Panc1 (cell line): ENCODE measurements around the gene TRIM54. TPM values are rescaled to one million over a fixed set of nuclear protein-coding genes. Genes with fewer than 3 reads are reported as not detected.

Experiments used
- ATAC-seq: fragments of 200-7000 bp; cut with Tn5 transposase; 2 replicates; pipeline ENCODE4 v1.9.1; 2020; ENCODE audit warnings: mild to moderate bottlenecking, moderate library complexity
- BruUV-seq: library from RNA; stranded (reverse); fragments of 400-500 nt; replicated peaks from 2 replicates; lab custom pipeline; 2021; lab: Mats Ljungman, UMichigan
- CTCF ChIA-PET: fragments of 300-600 bp; sonication (Branson Sonifier 250); formaldehyde crosslinking; loops from one replicate; lab custom pipeline; 2022; ENCODE audit warnings: antibody characterized with exemption; lab: Charles Lee
- POLR2A ChIA-PET: fragments of 300-600 bp; sonication (Branson Sonifier 250); formaldehyde crosslinking; loops from one replicate; lab custom pipeline; 2022; ENCODE audit warnings: antibody characterized with exemption; lab: Charles Lee
- DNase-seq: peaks from one replicate; pipeline ENCODE4 v3.0.0-alpha.2; 2010; ENCODE audit warnings: low read depth, low spot score
- H3K27ac ChIP-seq: 2 replicates; pipeline ENCODE4 v1.5.1; 2011; ENCODE audit warnings: mild to moderate bottlenecking, low read length, inconsistent platforms
- H3K27me3 ChIP-seq: fragments of 200-500 bp; sonication (Bioruptor generic); 2 replicates; pipeline ENCODE4 v1.6.0; 2014; ENCODE audit warnings: low read length, inconsistent platforms; ENCODE audit not compliant: control insufficient read depth, insufficient read depth
- H3K36me3 ChIP-seq: fragments of 200-500 bp; sonication (Bioruptor generic); 2 replicates; pipeline ENCODE4 v1.5.1; 2014; ENCODE audit warnings: inconsistent platforms, mild to moderate bottlenecking, low read length, moderate library complexity; ENCODE audit not compliant: control insufficient read depth, insufficient read depth
- H3K4me1 ChIP-seq: 2 replicates; pipeline ENCODE4 v1.5.1; 2011; ENCODE audit warnings: inconsistent platforms, mild to moderate bottlenecking, low read length, moderate library complexity; ENCODE audit not compliant: control insufficient read depth, insufficient read depth
- H3K4me3 ChIP-seq, 2 experiments: 2 replicates each; pipeline ENCODE4 v1.5.1; 2011 to 2012; ENCODE audit warnings: low read depth in 2 of 2, low read length in 2 of 2, mild to moderate bottlenecking in 2 of 2, inconsistent platforms in 1 of 2, moderate library complexity in 1 of 2
- H3K9me3 ChIP-seq: fragments of 200-500 bp; sonication (Bioruptor generic); 2 replicates; pipeline ENCODE4 v1.5.1; 2014; ENCODE audit warnings: low read depth, mild to moderate bottlenecking, inconsistent platforms, low read length, moderate library complexity; ENCODE audit not compliant: control insufficient read depth, insufficient read depth
- CTCF ChIP-seq: fragments of 450-650 bp; IDR thresholded peaks from 2 replicates; pipeline ENCODE4 v1.5.1; 2017; ENCODE audit warnings: mild to moderate bottlenecking
- POLR2AphosphoS5 ChIP-seq: IDR thresholded peaks from 2 replicates; pipeline ENCODE4 v1.6.1; 2012; ENCODE audit warnings: mild to moderate bottlenecking, low read depth, low read length, moderate library complexity
- REST ChIP-seq, 2 experiments: IDR thresholded peaks; 2 replicates each; pipeline ENCODE4 v1.6.1; 2011 to 2012; ENCODE audit warnings: low read depth in 2 of 2, control low read depth in 1 of 2, low read length in 1 of 2, mild to moderate bottlenecking in 1 of 2, moderate library complexity in 1 of 2; ENCODE audit not compliant: insufficient read depth in 1 of 2
- SIN3A ChIP-seq: IDR thresholded peaks from 2 replicates; pipeline ENCODE4 v1.6.1; 2012; ENCODE audit warnings: low read depth, mild to moderate bottlenecking, low read length, moderate library complexity, borderline replicate concordance; ENCODE audit not compliant: insufficient read depth
- TCF7L2 ChIP-seq: IDR thresholded peaks from 2 replicates; pipeline ENCODE4 v1.6.1; 2011; ENCODE audit warnings: mild to moderate bottlenecking, low read depth, low read length, inconsistent platforms
- in situ Hi-C: cut with HindIII; loops from 2 replicates; pipeline ENCODE4 v1.10.0; 2016; ENCODE audit warnings: low sequenced_read_pairs, low pct_unique_long_range_greater_than_20kb
- intact Hi-C: fragments of 100-400 bp; cut with micrococcal nuclease; formaldehyde crosslinking; loops from one replicate; pipeline ENCODE4 v1.10.0; 2022; ENCODE audit not compliant: unreplicated experiment
- total RNA-seq: library from RNA; stranded (reverse); gene quantifications from one replicate; pipeline ENCODE4 v1.2.1, GENCODE V29; 2021; ENCODE audit not compliant: unreplicated experiment

Gene TRIM54
- total RNA-seq, 1 experiment from 2014 or later: 0.21 TPM

- Histone ChIP-seq H3K36me3 (no peaks in the 10 kb centered on the region), H3K27me3 (no peaks in the 10 kb centered on the region), H3K9me3 (no peaks in the 10 kb centered on the region), H3K4me1 (peaks cover 6% of the 10 kb centered on the region), H3K4me3 (no peak within 1 kb of the TSS), H3K27ac (no peak within 1 kb of the TSS)
- BruUV-seq: no TSS peak
- no peak for DNase-seq
- in situ Hi-C loops (no loop called here), intact Hi-C loops (no loop called here)
- no peak for TF ChIP-seq SIN3A
- no peak for TF ChIP-seq CTCF
- ChIA-PET CTCF (interaction anchor here (0.5 to 0.6 kb wide), 2 partner anchors 63 to 1914 kb away, joined by 3 read pairs; no protein-coding TSS in a partner anchor), POLR2A (no interaction called here)
- ATAC-seq: no peak
Measured at GRCh38 chr2:27275211-27276150, 6.7 kb upstream of the TRIM54 start, which contains the start of gene DNAJC5G. Gene DNAJC5G (plus strand): TSS chr2:27275433. CDS start chr2:27276729, 1,296 bp downstream.

GRCh38 chr2:27278010-27278409, 4.2 kb upstream of the TRIM54 start:
- H3K36me3 ChIP-seq: no peaks in the 10 kb centered on the region
- H3K4me3 ChIP-seq: no peak overlapping the region
- no peaks in the 10 kb centered on the region for H3K9me3 ChIP-seq
- intact Hi-C loops: no loop called here
- in situ Hi-C loops: no loop called here
- H3K27me3 ChIP-seq: no peaks in the 10 kb centered on the region
- no TSS peak for BruUV-seq
- ChIA-PET POLR2A (interaction anchor here (0.6 kb wide), 1 partner anchor 165 kb away, joined by 4 read pairs; no protein-coding TSS in a partner anchor), CTCF (interaction anchor here (0.6 kb wide), 1 partner anchor 98 kb away, joined by 4 read pairs; no protein-coding TSS in a partner anchor)
- DNase-seq (no peak), ATAC-seq (no peak)
- TF ChIP-seq REST (IDR thresholded peaks at IDR 0.05; ENCODE audit: insufficient read depth in 1 of 2, low read depth in 2 of 2, low read length in 1 of 2) (no peak), SIN3A (no peak), CTCF (no peak), POLR2AphosphoS5 (no peak), TCF7L2 (no peak)
- no peak overlapping the region for H3K27ac ChIP-seq
- peaks cover 12% of the 10 kb centered on the region for H3K4me1 ChIP-seq
